HCT116 (cell line): ENCODE results near the gene CHFR.

Experiments
- POLR2A ChIP-seq: IDR thresholded peaks from 2 replicates; pipeline ENCODE4 v1.7.0; 2011; ENCODE audit warnings: borderline replicate concordance; ENCODE audit not compliant: insufficient read depth, insufficient read length; ENCODE audit errors: extremely low read depth
- ZBTB33 ChIP-seq: IDR thresholded peaks from 2 replicates; pipeline ENCODE4 v1.6.1; 2011; ENCODE audit warnings: mild to moderate bottlenecking, low read length, moderate library complexity; ENCODE audit not compliant: insufficient replicate concordance; ENCODE audit errors: extremely low read depth
- ZNF274 ChIP-seq: fragments of 200-500 bp; sonication (Bioruptor generic); IDR thresholded peaks from 2 replicates; pipeline ENCODE4 v1.6.1; 2014; ENCODE audit warnings: mild to moderate bottlenecking, low read depth, low read length, inconsistent platforms
- TF ChIP-seq, protein P1 (sequence below): IDR thresholded peaks from 2 replicates; pipeline ENCODE4 v1.6.1; 2012; ENCODE audit warnings: low read depth

DNA sequence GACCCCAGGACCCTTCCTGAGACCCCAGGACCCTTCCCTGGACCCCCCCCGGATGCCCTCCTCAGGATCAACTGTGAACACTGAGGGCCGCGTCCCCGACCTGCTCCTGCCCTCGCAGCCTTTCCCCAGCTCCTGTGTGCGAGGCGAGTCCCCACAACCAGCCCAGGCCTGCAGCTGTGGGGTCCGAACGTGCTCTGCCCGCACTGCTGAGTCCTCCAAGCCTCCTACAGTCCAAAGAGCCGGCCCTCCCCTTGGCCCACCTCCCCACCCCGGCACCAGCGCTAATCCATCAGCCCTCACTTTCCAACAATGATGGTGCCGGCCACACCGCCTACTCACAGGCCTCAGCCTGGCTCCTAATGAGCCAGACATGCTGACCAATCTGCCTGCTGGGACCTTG lies 99.5 kb downstream of the CHFR start:
- TF ChIP-seq POLR2A (no peak), ZNF274 (no peak), ZBTB33 (no peak)
- TF ChIP-seq, protein P1, sequence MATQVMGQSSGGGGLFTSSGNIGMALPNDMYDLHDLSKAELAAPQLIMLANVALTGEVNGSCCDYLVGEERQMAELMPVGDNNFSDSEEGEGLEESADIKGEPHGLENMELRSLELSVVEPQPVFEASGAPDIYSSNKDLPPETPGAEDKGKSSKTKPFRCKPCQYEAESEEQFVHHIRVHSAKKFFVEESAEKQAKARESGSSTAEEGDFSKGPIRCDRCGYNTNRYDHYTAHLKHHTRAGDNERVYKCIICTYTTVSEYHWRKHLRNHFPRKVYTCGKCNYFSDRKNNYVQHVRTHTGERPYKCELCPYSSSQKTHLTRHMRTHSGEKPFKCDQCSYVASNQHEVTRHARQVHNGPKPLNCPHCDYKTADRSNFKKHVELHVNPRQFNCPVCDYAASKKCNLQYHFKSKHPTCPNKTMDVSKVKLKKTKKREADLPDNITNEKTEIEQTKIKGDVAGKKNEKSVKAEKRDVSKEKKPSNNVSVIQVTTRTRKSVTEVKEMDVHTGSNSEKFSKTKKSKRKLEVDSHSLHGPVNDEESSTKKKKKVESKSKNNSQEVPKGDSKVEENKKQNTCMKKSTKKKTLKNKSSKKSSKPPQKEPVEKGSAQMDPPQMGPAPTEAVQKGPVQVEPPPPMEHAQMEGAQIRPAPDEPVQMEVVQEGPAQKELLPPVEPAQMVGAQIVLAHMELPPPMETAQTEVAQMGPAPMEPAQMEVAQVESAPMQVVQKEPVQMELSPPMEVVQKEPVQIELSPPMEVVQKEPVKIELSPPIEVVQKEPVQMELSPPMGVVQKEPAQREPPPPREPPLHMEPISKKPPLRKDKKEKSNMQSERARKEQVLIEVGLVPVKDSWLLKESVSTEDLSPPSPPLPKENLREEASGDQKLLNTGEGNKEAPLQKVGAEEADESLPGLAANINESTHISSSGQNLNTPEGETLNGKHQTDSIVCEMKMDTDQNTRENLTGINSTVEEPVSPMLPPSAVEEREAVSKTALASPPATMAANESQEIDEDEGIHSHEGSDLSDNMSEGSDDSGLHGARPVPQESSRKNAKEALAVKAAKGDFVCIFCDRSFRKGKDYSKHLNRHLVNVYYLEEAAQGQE, result no peak
